Right atrium auricular region (tissue), 2 donors: ENCODE results near the gene LIMS4. TPM values are rescaled to one million over a fixed set of nuclear protein-coding genes. Genes with fewer than 3 reads are reported as not detected.
"Not testable (repeated sequence)": the region's sequence is repeated elsewhere in the genome, so short reads cannot be mapped to it uniquely, and the experiment has no call there.

ENCODE experiments used
- DNase-seq: peaks from one replicate; pipeline ENCODE4 v3.0.0-alpha.2; 2019; ENCODE audit warnings: low spot score
- H3K27ac ChIP-seq, 2 donors: fragments of 200-600 bp; sonication (generic); 1 replicate in 1 of 2; 2 replicates in 1 of 2; pipeline ENCODE4 v1.5.1; 2016 to 2019
- H3K27me3 ChIP-seq, 2 donors: fragments of 200-600 bp; sonication (generic); one replicate each; pipeline versions ENCODE4 v1.5.1 to v1.6.0; 2017 to 2019
- H3K36me3 ChIP-seq: fragments of 200-600 bp; sonication (generic); one replicate; pipeline ENCODE4 v1.5.1; 2016
- H3K4me1 ChIP-seq, 2 donors: fragments of 200-600 bp; sonication (generic); one replicate each; pipeline versions ENCODE4 v1.5.1 to v1.6.0; 2017 to 2019
- H3K4me3 ChIP-seq, 2 donors: fragments of 200-600 bp; sonication (generic); 1 replicate in 1 of 2; 2 replicates in 1 of 2; pipeline ENCODE4 v1.5.1; 2017 to 2019; ENCODE audit warnings: mild to moderate bottlenecking in 1 of 2, moderate library complexity in 1 of 2
- H3K9me3 ChIP-seq, 2 donors: fragments of 200-600 bp; sonication (generic); one replicate each; pipeline ENCODE4 v1.5.1; 2019
- total RNA-seq, 2 donors: library from RNA; depleted of rRNA; stranded (reverse); fragments of >200 nt; gene quantifications; one replicate each; pipeline ENCODE4 v1.1.0, GENCODE V29; 2016

The LIMS4 gene
- total RNA-seq, 2 donors from 2014 or later, result 2.9 to 5.2 TPM

DNA sequence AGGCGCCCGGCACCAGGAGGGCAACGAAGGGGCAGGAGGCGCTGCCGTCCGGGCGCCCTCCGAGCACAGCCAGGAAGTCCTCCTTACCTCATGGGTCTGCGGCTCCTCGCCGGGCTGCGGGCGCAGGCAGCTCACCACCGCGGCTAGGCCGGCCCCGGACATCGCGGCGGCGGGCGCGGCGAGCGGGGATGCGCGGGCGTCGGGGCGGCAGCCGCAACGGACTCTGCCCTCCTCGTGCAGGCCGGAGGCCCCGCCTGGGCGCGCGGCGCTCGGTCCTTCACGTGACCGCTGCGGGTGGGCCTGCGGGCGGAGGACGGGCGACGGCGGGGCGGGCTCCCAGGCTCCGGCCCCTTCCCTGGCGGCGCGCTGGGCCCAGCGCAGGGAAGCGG, 49.0 kb downstream of the LIMS4 start:
- not testable (repeated sequence) for H3K4me1 ChIP-seq, H3K36me3 ChIP-seq, DNase-seq, H3K27me3 ChIP-seq, H3K27ac ChIP-seq, H3K4me3 ChIP-seq, H3K9me3 ChIP-seq

DNA sequence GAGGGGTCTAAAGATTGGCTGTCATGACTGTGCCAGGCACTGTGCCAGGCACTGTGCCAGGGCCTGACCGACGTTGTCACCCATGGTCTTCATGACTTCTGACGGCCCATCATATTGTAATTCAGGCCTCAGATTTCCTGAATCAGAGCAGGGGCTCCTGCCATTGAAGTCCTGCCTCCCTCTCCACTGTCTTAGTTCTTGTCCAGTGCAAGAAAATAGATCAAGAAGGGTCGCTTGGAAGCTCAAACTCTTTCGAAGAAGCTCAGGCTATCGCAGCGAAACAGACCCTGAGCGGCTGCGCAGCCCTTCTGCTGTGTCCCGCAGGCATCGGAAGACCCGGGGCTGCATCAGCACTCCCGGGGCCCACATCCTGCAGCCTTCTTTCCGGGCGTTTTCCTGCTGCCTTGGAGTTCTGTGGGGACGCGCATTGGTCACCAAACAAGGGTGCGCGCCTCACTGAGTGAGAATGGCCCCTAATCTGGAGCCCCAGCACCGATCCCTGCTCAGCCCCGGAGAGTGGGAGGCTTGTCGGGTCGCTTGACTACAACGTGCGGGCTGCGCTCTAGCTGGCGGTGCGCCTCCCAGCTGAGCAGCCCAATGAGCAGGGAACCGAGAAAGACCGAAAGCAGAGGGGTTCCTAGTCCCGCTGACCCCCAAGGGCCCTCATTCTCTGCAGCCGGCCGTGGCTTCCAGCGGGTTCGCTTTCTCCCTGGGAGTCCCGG, 49.6 kb downstream of the LIMS4 start:
- H3K27ac ChIP-seq, H3K36me3 ChIP-seq, H3K4me1 ChIP-seq, H3K9me3 ChIP-seq, H3K27me3 ChIP-seq, DNase-seq, H3K4me3 ChIP-seq: not testable (repeated sequence)

DNA sequence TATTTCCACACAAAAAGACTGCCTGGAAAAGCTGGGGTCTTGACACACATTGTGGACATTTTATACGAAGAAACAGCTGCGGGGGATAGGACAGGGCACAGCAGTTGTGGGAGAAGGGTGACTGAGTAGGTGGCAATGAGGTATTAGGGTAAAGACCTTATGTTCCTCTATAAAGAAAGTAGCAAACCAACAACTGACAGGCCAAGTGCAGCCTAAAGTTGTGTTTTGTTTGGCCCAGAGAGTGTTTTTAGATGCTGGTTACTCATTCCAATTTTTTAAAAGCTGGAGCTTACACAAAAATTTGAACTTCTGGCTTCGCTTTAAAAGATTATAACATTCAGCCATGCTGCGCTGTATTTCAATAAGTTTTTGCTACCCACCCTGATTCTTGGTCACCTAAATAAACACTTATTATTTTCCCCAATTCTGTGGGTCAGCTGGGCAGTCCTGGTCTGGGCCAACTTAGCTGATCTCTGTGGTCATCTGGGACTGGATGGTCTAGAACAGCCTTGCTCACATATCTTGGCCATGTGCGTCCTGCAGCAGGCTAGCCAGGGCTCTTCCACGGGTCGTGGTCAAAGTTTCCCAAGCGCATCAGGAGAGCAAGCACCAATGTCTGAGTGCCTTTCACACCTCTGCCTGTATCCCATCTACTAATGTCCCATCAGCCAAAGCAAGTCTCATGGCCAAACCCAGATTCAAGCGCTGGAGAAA, 51.8 kb downstream of the LIMS4 start:
- not testable (repeated sequence) for H3K9me3 ChIP-seq, H3K27ac ChIP-seq, DNase-seq, H3K27me3 ChIP-seq, H3K4me3 ChIP-seq, H3K36me3 ChIP-seq, H3K4me1 ChIP-seq

DNA sequence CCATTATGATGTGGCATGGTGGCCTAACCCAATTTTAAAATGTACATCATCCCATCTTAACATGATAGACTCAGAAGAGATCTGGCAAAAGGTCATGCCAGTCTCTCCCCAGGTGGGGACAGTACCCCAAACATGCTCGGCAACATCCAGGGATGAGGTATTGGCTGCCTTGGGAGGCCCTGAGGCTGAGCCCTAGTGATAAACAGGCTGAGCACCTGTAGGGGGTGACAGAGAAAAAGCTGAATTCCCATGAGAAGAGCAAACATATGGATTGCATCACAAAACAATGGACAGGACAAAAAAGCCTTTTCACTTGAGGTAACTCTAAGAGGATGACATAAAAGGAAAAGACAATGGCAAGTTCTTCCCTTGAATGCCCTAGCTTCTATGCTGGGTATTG, 65.5 kb downstream of the LIMS4 start:
- H3K27me3 ChIP-seq, H3K27ac ChIP-seq, H3K4me3 ChIP-seq, DNase-seq, H3K4me1 ChIP-seq, H3K36me3 ChIP-seq, H3K9me3 ChIP-seq: not testable (repeated sequence)

DNA sequence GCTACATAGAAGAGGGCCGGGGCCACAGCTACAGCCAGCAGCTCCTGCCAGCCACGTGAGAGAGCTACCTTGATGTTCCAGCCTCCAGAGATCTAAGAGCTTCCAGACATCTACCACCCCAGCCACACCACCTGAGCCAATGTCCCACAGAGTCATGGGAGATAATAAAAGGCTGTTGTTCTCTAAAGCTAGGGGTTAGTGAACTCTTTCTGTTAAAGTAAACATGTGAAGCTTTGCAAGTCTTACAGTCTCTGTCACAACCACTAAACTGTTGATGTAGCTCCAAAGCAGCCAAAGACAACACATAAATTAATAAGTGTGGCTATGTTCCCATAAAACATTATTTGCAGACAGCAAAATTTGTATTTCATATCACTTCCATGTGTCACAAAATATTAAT, 67.6 kb downstream of the LIMS4 start:
- not testable (repeated sequence) for H3K27me3 ChIP-seq, H3K4me1 ChIP-seq, H3K27ac ChIP-seq, DNase-seq, H3K36me3 ChIP-seq, H3K4me3 ChIP-seq, H3K9me3 ChIP-seq

DNA sequence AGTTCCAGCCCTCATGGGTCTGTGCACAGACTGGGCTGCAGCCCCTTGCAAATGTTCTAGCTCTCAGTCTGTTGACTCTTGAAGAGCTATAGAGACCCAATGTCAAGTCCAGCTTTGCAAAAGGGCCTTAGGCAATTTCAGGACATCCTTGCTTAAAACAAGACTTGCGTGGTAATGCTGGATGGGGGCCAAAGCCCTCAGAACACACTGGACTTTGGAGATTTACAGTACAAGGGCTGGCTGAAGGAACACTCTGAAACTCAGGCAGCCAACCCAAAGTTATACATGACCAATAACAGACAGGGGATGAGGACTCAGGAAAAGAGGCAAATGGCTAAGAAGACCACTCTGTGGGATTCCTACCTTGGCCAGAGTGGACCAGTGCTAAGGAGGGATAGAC, 68.4 kb downstream of the LIMS4 start:
- H3K27ac ChIP-seq, H3K36me3 ChIP-seq, H3K27me3 ChIP-seq, H3K4me3 ChIP-seq, H3K9me3 ChIP-seq, DNase-seq, H3K4me1 ChIP-seq: not testable (repeated sequence)

DNA sequence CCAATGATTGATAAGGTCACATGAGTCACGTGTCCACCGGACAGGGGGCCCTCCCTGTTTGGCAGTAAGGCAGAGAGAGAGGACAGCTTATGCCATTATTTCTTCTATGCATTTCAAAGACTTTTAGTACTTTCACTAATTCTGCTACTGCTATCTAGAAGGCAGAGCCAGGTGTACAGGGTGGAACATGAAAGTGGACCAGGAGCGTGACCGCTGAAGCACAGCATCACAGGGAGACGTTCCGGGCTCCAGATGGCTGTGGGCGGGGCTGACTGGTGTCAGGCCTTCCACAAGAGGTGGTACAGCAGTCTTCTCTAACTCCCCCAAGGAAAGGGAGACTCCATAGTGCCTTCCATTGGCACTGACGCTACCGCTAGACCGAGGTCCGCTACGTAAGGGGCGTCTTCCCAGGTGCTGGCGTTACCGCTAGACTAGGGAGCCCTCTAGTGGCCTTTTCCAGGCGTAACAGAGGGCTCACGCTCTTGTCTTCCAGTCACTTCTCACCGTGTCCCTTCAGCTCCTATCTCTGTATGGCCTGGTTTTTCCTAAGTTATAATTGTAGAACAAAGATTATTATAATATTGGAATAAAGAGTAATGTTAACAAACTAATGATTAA, 71.5 kb downstream of the LIMS4 start:
- not testable (repeated sequence) for H3K9me3 ChIP-seq, H3K4me3 ChIP-seq, DNase-seq, H3K27me3 ChIP-seq, H3K27ac ChIP-seq, H3K36me3 ChIP-seq, H3K4me1 ChIP-seq

DNA sequence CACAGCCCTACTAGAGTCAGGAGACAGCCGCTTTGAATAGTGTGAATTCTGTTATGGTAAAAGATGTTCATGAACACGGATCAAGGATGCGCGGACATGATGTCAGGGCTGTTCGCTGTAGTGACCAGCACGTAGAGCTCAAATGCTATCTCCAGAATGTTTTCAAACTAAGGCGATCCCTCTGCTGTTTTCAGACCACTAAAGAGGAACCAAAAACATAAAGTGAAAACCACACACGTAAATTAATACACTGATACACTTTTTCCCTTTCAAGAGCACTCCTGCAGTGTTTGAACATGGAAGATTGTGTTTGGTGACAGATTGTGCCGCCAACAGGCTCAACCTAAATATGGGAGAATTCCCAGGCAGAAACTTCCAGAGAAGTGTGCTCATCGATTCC, 73.2 kb downstream of the LIMS4 start:
- H3K27ac ChIP-seq, DNase-seq, H3K4me1 ChIP-seq, H3K27me3 ChIP-seq, H3K4me3 ChIP-seq, H3K9me3 ChIP-seq, H3K36me3 ChIP-seq: not testable (repeated sequence)

DNA sequence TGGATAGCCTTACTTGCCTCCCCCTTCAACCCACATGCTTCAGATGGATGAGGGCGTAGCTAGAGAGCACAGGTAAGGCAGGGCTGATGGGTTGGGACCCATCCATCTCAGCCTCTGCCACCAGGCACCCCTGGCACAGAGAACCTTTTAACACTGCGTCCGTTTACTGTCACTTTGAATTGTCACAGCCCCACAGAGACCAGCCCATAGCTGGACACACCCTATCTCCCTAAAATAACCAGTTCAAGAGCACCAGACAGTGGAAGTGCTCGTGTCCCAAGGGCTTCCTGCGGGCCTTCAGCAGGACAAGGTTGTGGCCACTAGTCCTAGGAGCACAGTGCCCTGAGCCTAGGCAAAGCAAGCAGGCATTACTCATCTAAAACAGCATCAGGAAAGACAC, 76.6 kb downstream of the LIMS4 start:
- H3K27ac ChIP-seq, H3K4me1 ChIP-seq, DNase-seq, H3K36me3 ChIP-seq, H3K27me3 ChIP-seq, H3K4me3 ChIP-seq, H3K9me3 ChIP-seq: not testable (repeated sequence)

Other genes starting within 250 kb of the LIMS4 start
- 10 to 100 TPM; 21.1 to 21.7 TPM for gene RGPD6, start 104.4 kb upstream of the LIMS4 start, total RNA-seq
- 1 to 10 TPM in 1 of 2 donors, under 1 TPM in 1; 0.28 to 1.4 TPM for gene BUB1, start 205.2 kb upstream of the LIMS4 start, total RNA-seq